Muscle of back (tissue), 11 donors: Measurements from ENCODE around the gene ABHD12B. TPM values are rescaled to one million over a fixed set of nuclear protein-coding genes. Genes with fewer than 3 reads are reported as not detected.
"Not testable (repeated sequence)": the region's sequence is repeated elsewhere in the genome, so short reads cannot be mapped to it uniquely, and the experiment has no call there.

Experiments
- DNase-seq, 3 donors: peaks; one replicate each; pipeline versions ENCODE4 v3.0.0 to v3.0.0-alpha.2; 2013
- polyA plus RNA-seq, 10 donors: library from polyadenylated mRNA; unstranded; fragments of 120-200 nt; gene quantifications; one replicate each; pipeline ENCODE4 v1.2.1, GENCODE V29; 2013; ENCODE audit not compliant: insufficient read length in 10 of 10

Gene ABHD12B
- polyA plus RNA-seq, 10 donors, result 0.29 to 2.1 (median 0.90) TPM

DNA sequence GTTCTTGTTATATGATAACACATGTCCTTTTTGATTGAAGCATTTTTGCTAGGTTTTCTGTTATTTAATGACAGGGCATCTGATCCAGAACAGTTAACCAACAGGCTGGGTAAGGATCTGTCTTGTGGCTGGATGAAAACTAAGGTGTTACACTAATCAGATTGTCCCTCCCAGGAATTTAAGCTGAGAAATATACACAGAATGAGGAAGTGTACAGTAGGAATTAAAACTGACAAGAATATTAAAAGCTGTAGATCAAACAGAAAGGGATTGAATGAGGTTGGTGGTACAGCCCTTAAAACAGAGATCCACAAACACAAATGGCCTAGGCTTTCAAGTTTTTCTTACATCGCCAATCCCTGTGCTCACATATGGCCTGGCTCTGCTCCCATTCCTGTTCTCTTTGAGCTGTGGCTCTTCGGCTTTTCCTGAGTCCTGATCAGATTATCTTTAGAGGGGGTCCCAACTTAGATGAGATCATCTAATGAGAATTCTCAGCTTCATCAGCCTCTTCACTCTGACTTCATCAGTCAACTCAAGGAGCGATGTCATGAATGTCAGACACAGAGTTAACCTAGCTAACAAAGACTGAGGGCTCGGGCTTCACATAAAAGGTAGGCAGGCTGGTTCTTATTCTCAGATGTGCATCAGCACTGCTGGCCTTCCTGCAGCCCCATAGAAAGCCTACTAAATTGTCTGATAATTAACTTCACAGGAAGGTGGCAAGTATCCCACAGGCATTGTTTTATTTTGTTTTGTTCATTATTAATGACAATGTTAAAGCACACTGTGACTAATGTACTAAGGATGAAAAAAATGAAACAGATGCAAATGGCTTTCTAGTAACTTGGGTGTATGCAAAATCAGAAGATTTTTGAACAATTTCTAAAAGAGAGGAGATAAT is 61.0 kb downstream of the ABHD12B start:
- DNase-seq, result no peak

DNA sequence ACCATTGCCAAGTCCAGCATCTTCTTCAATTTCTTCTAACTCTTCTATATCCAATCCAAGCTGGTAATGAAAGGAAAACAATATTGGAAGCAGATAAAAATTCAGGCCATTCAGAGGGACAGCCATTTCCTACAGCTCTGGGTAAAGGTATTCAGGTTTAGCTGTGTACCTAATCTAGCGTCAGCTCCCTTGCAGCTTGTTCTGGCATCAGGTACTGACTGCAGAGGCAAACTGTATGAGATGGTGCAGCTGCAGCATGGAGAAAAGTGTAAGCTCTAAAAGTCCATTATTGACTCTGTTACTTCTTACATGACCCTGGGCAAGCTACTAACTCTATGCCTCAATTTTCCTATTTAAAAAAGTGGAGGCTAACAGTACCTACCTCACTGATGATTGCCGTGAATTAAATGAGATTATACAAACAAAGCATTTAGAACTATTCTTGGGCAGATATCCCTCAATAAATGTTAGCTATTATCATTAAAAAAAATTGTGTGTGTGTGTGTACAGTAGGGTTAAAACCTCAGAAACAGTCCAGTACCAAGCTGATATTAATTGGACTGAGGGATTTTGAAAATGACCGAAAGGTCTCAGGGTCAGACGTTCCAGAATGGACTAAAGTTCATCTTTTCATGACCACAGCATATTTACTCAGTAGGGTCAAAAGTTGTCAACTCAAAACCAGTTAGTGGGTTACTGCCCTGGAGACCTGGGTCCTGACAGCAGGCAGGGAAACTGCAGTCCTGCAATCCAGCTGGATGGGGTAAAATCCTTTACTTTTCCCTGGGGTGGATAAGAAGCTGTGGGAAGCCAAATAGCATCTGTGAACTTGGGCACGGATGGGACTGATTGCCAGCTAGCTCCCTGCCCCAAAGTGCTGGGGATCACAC is 63.5 kb downstream of the ABHD12B start:
- DNase-seq, result no peak

DNA sequence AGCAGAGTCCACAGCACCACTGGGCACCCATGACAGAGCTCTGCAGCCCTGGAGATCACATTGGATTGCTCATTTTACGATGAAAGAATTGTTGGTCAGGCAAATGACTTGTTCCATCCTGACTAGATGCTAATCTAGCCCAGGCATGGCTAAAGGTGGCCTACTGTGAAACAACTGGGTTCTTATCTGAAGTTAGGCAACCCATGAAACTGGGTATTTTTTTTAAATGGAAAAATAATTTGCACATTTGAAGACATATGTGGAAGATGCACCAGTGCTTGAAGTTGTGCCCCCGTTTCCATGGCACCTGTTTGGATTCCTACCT is 64.1 kb downstream of the ABHD12B start:
- DNase-seq, result no peak

DNA sequence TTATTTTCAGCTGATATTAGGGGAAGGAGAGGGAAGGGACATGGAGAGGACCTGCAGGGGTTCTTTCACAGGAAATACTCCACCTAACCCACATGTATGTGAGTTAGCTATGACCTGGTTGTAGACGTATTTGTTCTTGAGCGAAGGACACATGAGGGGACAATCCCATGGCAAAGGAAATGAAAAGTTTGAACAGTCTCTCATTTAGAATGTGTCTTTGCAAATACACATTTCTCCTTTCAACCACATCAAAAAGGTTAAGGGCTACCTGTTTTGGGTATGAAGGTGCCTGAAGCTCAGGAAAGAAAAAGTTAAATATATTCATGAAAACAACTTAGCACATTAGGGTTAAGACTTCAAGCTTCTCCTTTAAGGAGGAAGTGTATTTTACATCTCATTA is 65.0 kb downstream of the ABHD12B start:
- DNase-seq, result no peak

DNA sequence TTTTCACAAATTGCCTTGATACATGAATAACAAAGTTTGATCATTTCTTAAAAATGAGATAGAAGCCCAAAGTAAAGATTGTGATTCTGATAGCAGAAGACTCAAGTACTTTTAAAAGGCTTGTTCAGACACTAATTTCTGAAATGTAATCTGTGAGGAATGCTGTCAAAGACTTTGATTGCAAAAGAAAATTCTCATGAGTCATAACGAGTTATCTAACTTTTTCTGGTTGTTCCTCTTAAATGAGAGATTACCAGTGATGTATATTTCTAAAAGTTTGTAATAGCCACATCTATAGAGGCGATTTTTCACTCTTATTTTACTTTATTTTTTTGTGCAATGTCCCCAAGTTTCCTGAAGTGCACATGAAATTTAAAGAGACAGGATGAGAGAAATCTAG is 65.5 kb downstream of the ABHD12B start:
- peak in 1 of 3 donors; percentile 21 for DNase-seq

DNA sequence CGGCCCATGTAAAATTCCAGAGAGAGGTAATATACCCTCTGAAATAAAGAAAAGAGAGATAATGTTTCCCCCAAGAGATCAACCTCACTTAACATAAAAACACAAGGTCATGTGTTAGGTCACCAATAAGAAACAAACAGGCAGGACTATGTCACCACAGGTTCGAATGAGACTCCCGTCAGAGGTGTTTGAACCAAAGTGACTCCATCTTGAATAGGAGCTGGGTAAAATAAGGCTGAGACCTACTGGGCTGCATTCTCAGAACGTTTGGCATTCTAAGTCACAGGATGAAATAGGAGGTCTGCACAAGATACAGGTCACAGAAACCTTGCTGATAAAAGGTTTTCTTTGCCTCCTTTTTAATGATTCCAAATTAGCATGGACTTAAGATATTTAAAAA is 65.9 kb downstream of the ABHD12B start:
- DNase-seq, result no peak

DNA sequence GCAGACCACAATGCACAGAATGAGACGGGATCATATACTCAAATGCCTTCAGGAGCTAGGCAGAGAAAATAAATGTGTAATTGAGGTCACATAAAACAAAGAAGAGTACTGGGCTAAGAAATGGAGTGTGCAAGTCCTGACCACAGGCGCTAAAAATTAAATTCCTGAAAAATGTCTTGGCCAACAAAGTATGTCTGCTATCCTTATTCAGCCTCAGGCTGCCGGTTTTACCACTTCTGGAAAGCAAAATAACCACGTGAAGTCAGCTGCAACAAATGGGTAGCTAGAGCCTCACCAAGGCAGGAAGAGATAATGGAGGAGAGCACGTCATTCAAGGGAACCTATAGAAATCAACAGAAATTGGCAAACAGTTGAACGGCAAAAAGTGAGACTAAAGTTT is 69.3 kb downstream of the ABHD12B start:
- DNase-seq, result no peak

DNA sequence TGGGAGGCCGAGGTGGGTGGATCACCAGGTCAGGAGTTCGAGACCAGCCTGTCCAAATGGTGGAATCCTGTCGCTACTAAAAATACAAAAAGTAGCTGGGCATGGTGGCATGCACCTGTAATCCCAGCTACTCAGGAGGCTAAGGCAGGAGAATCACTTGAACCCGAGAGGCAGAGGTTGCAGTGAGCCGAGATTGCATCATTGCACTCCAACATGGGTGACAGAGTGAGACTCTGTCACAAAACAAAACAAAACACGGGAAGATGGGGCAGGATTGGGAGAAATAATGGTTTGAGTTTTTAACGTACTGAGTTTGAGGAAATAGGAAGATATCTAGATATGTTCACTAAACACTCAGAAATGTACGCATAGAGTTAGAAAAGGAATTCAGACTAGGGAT is 69.8 kb downstream of the ABHD12B start:
- DNase-seq, result not testable (repeated sequence)

DNA sequence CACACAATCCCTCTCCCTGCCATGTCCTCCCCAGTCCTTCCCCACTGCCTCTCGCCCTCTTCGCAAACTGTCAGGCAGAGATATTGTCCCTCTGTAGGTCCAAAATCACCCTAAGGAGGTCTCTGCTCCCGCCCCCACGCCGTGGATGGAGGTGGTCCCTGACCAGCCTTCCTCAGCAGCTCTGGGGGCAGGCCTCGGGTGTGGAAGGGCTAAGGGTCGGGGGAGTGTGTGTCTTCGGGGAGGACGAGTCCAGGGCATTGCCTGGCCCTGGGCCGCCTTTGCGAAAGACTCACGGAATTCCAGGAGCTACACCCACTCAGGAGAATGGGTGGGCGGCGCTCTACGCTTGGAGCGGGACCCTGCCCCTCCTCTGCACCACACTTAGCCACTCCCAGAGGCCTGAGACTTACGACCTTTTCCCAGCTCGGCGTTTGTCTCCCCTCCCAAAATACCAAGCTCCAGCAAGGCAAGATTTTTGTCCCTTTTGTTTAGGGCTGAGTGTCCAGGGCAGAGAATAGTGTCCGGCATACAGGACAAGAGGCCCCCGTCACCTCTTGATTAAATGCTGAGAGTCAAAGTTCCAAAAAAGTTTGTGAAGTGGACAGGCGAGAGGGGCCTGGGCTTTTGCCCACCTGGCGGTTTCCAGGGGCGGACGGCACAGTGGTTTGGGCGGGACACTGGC is 71.5 kb downstream of the ABHD12B start:
- DNase-seq, result peak in 2 of 3 donors; percentile 23 to 68

DNA sequence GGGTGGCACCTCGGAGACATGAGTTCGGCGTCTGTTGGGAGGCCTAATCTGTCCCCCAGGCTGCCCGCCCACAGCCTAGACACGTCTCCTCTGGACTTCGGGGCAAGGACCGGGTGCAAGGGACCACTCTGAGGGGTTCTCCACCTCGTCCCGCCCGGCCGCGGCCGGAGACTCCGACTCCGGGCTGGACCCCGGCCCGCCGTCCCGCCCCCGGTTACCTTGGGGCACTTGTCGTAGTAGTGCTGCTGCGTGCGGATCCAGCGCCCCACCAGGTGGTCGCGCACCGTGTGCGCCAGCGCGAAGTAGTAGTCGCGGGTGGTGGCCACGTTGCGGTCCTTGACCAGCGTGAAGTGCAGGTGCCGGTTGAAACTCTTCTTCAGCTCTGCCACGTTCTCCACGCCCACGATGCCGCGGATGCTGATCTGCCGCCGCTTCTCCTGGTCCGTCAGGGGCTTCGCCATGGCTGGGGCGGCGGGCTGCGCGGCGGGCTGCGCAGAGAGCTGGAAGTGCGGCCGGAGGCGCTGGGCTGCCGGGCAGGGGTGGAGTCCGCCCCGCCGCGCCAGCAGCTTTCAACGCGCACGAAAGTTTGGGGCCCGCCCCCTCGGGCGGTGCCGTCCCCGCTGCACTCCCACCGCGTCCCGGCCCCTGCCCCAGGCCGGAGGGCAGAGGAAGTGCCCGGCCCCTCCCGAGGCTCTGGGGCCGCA is 72.2 kb downstream of the ABHD12B start, which contains the start of gene PYGL:
Gene PYGL, minus strand, starts transcription at position 541 of the 704 bp plus-strand sequence. Its CDS starts 80 bp downstream, at position 461.
- peak; percentile 49 to 91 (median 82) for DNase-seq

DNA sequence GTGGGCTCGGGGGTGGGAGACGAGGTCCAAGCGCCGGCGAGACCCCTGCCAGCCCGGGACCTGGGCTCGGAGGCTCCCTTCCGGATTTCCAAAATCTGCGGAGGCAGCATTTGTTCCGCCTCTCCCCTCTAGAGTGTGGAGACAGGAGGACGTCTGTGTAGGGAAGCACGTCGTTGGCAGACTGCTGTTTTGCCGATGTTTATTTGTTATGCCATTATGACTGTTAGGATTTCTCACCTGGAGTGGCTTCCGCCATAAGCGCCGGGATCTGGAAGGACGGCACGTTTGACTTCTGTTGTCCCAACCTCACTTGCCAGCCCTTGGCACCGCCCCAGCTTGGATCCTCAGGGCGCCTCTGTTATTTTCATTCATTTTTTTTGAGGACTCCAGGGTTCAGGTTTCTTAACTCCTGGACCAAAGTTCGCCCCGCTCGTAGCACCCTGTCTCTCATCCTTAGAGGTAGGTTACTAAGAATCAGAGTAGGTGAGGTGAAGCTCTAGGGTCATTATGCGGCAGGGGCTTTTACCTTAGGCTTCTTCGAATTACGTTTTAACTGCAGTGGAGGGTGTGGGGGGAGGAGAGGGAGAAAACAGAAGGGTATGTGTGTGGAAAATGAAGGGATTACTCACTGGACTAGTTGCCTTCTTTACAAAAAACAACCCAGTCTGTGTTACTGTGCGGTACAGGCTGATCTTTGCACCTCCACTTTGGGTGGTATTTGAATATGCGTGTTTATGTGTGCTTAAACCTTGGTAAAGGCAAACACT is 73.0 kb downstream of the ABHD12B start:
- peak in 2 of 3 donors; percentile 34 to 87 for DNase-seq

DNA sequence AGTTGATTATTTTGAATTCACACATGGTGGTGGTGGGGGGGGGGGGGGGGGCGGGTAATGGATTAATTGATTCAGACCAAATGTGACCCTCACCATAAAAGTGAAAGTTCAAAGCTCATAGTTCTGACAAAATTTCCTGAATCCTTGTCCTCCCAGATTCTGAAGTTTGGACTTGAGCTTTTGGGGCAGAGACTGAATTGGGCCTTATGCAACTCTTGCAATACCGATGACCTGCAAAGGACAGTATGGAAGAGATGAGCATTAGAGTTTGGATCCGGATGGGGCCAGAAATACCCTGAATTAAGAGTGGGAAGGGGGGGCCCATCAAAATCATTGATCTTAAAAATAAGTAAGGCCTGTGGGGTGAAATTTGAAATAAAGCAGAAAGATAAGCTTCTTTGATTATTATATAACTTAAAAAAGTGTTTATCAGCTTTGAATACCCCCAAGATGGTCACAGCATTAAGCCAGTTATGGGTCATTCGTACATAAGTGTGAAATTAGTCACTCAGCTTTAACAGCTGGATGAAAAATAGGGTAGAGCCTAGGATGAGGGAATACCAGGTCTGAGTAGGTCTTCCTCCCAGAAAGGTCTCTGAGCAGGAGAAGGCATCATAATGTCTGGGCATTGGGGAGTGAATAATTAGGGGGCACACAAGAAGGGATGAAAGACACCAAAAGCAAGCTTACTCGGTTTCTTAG is 74.5 kb downstream of the ABHD12B start:
- DNase-seq, result no peak

DNA sequence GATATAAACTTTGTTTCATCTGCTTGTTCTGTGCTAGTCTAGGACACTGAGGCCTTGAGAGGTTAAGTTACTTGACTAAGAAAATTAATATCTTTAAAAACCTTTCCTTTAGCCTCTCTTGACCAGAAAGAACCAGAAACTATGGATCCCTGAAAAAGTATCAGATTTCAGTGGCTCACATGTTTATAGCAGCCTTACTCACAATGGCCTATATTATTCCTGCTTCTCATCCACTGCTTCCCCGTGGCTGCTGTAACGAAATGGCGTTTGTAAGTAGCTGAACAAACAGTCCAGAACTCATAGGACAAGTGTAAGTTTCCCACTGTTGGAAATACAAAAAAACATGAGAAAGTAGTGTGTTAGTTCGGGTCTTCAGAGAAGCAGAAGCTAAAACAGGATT is 75.6 kb downstream of the ABHD12B start:
- DNase-seq, result no peak

DNA sequence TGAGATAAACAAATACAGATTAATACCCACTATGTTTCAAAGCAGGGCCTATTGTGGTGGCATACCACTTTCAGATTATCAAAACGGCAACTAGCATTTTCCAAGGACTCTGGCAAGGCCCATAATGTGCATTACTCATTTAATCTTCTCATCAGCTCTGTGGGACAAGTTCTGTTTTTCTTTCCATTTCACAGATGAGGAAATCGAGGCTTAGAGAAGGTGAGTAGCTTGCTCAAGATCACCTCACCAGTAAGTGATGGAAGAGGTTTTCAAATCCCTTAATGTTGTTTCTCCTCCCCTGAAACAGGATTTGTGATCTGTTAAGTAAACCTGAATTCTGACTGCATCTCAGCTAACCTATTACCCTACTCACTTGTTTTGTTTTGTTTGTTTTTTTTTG is 76.4 kb downstream of the ABHD12B start:
- DNase-seq, result no peak

DNA sequence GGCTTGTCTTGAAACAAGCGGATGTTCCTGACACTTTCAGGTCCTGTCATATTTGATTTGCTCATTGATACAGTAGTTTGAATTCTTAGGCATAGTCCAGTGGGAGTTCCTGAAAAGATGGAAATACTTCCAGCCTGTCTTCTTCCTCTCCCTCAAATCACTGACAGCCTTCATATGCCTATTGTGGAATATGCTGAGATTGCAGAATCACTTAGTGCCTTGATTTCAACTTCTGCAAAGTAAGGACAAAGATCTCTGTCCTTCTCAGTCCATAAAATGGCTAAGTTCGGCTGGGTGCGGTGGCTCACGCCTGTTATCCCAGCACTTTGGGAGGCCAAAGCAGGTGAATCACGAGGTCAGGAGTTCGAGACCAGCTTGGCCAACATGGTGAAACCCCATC is 79.2 kb downstream of the ABHD12B start:
- DNase-seq, result no peak

DNA sequence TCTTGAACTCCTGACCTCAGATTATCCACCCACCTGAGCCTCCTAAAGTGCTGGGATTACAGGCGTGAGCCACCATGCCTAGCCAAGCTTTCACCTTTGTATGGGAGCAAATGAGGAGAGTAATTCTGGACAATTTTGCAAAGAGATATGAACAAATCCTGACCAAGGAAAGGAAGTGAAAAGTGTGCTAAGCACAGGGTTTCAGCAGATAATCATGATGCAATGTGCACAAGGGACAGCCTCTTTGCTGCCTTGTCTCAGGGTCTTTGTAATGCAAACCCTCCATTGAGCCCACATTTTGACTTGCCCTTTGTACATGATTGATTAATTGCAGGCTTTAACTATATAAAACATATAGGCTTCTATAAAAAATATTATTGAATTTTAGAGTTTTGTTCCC is 81.6 kb downstream of the ABHD12B start:
- DNase-seq, result no peak
